HG02642 (cell line): ENCODE results near the gene AQR.

Source experiments
- ATAC-seq: cut with Tn5 transposase; IDR thresholded peaks from one replicate; pipeline ENCODE4 v1.9.1; 2021; ENCODE audit warnings: mild to moderate bottlenecking; ENCODE audit not compliant: unreplicated experiment, poor library complexity

AQR gene

DNA sequence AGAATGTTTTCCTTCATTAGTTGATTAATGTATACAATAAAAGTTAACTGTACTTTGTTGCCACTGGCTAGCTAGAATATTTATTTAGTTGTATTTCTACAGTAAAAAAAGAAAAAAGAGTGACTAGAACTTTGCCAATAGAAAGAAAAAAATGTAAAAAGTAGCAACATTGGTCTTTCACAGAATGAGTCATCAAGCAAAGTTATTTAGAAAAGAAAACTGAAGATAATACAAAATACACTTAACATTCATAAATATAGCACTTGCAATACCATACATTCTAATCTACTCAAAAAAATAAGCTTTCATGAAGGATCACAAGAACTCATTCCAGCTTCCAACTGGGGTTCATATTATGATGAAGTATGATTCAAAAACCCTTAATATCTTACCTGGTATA, 83.4 kb downstream of the AQR start:
- no peak for ATAC-seq

DNA sequence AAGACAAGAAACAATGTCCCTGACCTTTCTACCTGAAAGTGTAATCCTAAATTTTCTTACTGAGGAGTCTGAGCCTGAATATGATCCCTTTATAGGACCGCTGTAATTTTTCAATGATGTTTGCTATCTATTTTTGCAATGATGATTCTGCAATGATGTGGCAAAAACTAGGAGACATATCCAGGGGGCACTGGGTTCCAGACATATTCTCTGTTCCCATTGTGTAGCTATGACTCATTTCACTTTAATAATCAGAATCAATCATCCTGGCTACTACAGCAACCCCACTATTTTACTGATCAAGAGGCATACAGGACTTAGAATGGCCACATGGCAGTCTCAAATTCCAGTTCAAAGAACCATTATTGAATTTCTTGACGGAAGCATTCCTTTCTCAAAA, 85.9 kb downstream of the AQR start:
- ATAC-seq = no peak

DNA sequence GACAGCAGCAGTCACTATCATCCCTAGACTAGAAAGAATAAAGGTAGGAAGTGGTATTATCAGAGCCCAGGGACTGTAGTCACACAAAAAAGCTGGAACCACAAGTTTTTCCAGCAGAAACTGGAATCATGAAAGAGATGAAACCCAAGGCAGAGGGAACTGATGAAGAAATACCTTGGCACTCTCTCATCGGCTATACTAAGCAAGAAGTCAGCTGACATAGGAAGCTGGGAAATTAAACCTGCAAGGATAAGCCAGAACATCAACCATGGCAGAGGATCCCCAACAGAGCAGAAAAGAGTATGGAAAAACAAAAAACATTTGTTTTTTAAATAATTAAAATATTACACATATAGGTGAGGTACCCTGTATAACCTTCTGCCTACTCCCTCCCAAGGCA, 86.5 kb downstream of the AQR start:
- ATAC-seq = no peak

DNA sequence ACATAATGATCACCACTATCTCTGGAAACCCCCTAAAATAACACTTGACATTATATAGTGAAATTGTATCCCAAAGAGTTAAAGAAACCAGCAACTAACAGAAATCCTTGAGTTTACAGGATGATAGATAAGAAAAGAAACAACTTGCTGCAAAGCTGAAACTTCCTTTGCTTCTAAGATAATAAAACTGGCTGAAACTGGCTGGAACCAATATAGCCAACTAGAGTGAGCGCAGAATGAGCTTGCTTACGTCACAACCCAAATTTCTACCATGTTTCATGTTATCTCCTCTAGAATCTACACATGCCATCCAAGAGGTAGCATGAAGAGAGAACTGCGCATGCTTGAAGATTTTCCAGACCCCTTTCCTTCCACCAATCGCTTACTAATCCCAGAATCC, 90.4 kb downstream of the AQR start:
- ATAC-seq = no peak

DNA sequence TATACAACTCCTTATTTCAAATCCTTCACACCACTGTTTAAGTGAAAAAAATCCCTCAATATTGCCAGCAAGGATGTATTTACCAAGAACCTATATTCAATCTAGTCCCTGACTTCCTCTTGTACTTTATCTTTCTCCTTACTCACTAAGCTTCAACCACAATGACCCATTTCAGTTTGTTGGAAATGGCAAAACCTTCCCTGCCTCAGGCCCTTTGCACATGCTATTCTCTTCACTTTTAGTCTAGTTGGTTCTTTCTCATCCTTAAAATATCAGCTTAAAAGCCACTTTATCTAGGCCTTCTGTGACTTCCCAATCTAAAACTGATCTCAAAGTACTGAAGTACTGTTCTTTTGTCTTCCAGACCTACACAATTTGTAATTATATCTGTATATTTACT, 92.9 kb downstream of the AQR start:
- no peak for ATAC-seq

DNA sequence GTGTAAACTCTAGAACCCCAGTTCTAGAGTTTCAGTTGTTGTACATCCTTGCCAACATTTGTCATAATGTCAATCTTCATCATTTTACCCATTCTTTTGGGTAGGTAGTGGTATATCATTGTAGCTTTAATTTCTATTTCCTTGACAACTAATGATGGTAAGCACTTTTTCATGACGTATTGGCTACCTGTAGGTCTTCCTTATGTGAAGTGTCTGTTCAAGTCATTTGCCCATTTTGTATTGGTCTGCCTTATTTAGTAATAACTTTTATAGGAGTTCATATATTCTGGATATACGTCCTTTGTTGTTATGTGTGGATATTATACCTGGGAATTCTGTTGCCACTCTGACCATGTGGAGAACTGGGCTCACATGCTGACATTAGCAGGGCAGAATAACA, 100.4 kb downstream of the AQR start:
- no peak for ATAC-seq

DNA sequence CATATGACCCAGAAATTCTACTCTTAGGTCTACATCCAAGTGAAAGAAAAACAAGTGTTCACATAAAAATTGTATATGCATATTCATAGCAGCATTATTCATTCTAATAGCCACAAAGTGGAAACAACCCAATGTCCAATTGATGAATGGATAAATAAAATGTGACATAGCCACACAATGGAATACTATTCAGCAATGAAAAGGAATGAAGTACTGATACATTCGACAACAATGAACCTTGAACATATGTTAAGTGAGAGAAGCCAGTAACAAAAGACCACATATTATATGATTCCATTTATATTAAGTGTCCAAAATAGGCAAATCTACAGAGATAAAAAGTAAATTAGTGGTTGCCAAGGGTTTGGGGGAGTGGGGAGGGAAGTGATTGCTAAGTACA, 104.0 kb downstream of the AQR start:
- no peak for ATAC-seq

DNA sequence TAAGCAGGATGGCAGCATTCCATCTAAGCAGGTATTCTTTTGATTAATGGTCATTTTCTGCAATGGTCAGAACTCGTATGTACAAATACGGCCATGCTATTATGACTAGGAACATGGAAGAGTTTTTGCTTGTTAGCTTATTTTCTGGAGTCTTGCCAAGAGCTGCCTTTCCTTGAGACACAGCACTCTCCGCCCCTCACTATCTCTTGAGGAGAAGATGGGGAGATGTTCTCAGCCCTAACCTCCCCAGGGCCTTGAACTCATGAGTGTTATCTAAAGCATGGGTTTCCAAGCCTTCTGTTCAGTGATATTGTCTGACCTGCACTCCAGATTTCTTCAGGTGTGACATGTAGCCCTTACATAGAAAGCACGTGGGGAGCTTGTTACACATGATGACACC, 108.3 kb downstream of the AQR start:
- ATAC-seq = no peak

DNA sequence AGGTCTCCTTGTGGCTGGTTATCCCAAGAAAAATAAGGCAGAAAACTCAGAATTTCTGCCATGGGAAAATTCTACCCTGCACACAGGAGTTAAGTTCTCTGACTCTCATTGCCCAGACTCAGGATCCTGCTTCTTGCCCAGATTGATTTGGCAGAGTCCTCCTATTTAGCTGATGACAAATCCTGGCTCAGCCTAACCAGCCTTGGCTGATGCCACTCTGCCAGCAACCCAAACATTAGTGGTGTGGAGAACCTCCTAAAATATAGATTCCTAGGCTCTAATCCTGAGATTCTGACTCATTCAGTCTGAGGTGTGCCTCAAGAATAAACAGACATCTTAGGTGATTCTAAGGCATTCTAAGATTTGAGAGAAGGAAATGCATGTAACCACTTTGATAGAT, 113.6 kb downstream of the AQR start:
- no peak for ATAC-seq

DNA sequence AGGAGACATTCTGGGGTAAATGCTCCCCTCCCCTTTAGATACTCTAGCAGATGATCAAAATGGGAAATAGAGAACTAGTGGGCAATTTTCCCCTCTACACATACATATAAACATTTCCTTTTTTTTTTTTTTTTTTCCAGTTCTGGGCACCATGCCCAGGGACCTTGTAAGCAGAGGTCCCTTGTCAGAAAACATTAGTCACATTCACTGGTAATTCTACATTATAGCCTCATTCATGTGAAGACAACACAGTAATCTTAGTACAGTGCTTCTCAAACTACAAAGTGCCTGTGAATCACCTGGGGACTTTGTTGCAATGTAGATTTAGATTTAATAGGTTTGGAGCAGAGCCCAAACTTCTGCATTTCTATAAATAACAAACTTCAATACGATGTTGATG, 114.1 kb downstream of the AQR start:
- ATAC-seq = no peak

DNA sequence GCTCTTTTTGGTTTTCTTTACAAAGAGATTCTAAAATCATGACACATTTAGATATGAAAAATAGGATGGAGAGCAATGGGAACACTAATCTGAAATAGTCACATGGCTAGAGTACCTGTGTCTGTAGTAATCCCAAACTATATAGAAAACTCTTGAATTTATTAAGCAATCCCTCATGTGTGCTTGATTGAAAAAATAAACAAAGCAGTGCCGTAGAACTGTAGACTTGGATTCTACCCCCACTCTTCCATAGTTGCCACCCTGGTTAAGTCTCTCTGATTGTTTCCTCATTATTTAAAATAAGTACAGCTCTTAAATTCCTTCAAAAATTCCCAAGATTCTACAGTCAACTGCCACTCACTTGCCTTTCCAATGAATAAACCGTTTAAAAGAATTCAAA, 115.3 kb downstream of the AQR start:
- ATAC-seq = no peak

DNA sequence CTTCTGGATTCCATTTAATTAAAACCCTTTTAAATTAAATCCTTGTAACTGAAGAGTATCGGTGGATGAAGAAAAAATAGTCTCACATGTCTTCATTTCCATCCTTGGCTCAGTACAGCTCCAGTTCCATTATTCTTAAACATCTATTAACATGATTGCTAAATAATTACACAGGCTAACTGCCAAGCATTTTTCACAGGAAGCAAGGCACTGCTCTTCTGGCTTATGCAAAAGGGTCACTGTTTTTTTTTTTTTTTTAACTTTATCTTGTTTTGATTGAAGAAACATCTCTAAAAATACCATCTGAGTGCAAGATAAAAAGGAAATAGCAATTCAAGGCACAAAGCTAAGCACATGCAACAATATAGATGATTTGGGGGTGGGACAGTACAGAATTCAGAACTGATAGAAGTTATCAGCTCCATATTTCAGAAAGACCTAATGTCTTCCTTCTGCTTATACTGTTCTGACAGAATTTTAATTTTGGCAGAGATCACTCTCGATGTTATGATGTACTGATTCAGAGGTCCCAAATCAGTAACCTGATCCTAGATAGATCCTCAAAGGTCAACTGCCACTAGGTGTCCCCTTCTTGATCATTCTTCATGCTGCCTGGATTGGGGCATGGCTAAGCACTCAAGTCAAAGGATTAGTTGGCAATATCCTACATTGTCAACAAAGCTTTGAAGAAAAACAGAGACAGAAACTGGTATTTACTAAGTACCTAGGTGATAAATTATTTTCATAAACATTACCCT, 116.4 kb downstream of the AQR start:
- no peak for ATAC-seq

DNA sequence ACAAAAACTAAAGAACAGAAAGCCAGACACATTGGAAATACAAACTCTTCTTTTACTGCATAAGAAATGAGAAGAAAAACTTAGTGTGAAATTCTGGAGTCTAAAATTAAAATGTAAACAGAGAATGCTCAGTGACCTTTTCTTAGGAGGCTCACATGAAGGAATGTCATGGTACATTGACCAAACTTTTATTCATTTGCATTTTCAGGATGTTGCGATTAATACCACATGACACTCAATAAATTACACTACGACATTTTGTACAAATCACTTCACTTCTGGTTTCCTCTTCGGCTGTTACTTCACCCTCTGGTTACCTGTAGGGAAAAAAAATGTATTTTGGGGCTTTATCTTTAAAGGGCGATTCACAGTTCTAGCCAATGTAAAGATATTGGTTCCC, 117.8 kb downstream of the AQR start:
- ATAC-seq = no peak

DNA sequence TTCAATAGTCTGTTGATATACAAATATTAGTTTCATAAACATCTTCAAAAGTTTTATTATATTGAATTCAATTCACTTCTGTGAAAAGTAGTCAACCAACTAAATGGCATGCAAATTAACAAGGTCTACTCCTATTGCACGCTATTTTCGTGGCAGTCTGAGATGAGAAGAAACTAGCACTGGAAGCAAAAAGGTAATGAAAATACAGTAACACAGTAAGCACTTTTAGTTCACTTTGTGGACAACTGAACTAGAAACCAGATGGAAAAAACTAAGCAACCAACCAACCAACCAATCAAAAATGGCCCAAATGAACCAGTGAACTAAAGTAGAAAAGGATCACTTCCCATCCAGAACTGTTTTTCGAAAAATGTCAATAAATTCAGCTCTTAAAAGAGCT, 118.5 kb downstream of the AQR start:
- no peak for ATAC-seq

DNA sequence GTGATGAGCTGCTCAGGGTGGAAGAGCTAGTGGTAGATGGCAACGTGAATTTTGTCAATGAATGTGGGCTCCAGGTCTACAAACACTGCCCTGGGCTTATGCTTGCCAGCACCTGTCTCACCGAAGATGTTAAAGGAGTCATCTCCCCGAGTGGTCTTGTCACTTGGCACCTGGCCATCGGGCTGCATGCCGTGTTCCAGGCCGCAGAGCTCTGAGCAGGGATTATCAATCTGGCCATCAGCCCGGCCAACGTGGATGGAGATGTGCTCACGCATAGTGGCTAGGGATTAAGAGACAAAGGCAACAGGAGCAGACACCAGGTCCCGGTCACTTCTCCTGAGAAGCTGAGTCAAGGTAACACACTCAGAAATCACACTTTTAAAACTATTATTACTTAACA, 119.4 kb downstream of the AQR start:
- no peak for ATAC-seq

DNA sequence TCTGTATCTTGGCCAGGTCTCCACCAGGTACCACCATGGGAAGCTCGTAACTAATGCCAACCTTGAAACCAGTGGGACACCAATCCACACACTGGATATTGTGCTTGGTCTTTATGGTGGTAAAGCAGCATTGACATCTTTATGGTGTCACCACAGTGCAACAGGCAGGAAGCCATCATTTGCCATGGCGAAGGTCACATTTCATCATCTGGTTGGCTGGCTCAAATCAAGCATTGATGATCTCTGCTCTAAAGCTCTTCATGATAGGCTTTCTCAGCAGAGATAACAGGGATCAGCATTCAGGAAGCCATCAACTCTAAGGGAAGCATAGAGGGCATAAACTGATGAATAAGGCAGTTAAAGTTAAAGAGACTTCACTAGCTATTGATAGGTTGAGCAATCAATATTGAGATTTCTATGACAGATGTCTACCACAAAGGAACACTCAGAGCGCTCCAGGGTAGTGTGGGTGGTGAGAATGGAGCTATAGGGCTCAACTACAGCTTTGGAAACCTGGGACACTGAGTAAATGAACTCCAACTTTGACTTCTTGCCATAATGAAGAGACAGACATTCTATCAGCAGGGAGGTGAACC, 120.1 kb downstream of the AQR start:
- no peak for ATAC-seq

DNA sequence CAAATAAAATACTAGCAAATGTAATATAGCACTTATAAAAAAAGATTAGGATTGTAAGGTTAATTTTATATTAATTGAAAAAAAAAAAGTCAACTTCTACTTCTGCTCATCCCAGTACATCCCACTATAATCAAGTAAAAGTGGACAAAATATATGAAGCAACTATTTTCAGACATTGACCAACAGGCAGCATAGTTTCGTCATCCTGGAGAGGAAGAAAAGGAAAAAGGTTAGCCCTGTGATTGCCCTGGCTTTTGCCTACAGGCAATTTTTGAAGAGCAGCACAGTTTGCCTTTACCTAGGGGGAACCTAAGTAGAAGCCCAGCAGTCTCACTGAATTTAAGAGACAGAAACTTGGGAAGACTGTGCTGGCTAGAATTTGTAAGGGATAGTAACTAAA, 121.9 kb downstream of the AQR start:
- ATAC-seq = no peak

DNA sequence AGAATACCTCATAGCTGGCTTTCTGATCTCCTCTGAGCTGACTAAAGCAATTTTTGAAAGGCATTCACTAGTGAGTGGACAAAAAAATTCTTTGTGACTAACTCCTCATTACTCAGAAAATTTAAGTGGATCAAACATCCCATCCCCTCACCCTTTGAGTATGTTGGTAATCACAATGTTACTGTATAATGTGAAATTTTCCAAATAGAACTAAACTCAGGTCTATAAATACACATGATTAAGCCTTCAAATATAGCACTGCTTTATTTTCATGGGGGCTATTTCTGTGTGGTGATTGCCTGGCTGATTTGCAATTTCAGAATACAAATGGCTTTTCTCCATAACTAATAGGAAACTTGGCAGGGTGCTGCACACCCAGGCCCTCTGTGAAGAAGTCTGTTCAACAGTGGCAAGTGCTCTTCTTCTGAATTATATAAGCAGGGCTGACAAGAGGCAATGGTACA, 128.2 kb downstream of the AQR start:
- ATAC-seq = no peak

DNA sequence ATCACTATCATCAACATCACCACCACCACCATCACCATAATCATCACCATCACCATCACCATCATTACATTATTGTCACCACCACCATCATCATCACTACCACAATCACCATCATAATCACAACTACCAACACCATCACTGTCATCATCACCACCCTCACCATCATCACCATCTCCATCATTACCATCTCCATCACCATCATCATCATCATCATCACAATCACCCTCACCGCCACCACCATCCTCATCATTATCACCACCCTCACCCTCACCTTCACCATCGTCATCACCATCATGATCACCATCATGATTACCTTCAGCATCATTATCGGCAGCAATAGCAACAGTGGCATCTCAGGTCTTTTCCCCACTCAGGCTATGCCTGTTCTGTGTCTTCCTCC, 131.3 kb downstream of the AQR start:
- ATAC-seq = no peak

DNA sequence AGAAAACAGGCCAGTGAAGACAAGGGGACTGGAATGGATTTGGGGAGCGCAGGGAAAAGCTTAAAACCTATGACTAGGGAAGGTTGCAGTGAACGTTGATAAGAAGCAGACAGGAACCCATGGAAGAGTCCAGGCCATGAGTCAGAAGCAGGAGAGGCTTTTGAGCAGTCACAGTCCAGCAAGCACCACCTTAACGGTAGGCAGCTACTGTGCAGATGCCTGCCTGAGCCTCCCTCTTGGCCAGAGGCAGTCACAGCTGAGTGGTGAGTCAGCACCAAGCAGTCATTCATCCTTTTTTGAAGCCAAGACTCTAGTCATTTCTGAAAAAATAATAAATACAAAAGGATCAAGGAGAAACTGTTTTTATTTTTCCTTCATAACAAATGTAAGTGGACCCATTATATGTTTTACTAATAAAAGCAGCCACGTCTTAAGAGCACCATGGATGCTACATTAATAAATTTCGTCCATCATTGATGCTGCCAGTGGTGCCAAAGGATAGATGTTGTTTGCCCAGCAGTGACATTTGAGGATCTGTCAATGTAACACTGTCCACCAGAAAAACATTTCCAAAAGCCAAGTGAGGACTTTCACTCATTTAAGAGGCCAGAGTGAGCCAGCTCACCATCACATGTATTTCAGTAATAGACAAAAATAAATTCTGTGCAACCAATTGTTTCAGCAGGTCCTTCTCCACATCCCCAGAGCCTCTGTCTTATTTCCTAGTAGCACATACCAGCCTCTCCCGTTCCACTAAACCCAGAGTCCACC, 132.1 kb downstream of the AQR start:
- ATAC-seq = no peak

DNA sequence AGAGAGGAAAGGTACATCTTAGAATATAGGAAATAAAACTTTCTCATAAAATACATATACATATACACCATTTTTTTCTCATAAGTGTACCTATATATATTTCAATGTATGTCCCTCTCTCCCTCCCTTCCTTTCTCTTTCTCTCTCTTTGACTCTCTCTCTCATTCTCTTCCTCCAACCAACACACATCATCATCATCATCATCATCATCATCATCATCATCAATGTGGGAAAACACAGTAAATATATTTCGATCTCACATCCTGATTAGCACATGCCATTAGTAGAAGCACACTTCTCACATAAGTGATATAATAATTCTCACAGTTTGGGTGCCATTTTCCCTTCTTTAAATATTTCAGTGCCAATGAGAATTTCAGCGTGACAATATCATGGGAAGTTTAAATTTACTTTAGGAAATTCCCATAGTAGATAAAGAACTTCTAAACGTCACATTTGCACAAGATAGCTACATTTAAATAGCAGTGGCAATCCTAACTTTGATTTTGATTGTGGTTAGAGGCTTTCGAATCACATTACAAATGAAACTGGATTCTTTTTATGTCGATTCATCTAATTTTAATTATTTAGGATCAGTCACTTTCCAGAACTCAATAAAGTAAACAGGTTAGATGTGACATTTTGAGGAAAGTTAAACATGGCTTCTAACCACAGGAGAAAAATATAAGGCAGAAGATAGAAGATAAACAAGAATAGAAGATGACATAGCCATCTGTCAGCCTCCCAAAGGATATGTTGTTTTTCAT, 141.2 kb downstream of the AQR start:
- no peak for ATAC-seq
